Endothelial cell of umbilical vein (primary cell): ENCODE measurements around the gene TMEM30B. TPM values are rescaled to one million over a fixed set of nuclear protein-coding genes. Genes with fewer than 3 reads are reported as not detected.
A peak's percentile ranks its signal among the peaks of the same experiment; 100 is the strongest.

ENCODE experiments used
- BruUV-seq: library from RNA; stranded (reverse); fragments of 400-500 nt; replicated peaks from 2 replicates; lab custom pipeline; 2021; lab: Mats Ljungman, UMichigan
- CTCF ChIA-PET: fragments of 300-600, 350-600 bp; sonication (Branson Sonifier 250); formaldehyde crosslinking; loops from one replicate; lab custom pipeline; 2021; ENCODE audit warnings: antibody characterized with exemption, inconsistent platforms; lab: Charles Lee
- POLR2A ChIA-PET: fragments of 300-600, 350-600 bp; sonication (Branson Sonifier 250); formaldehyde crosslinking; loops from one replicate; lab custom pipeline; 2021; ENCODE audit warnings: antibody characterized with exemption, inconsistent platforms; lab: Charles Lee
- DNase-seq: peaks from one replicate; pipeline ENCODE4 v3.0.0-alpha.2; 2011; ENCODE audit warnings: low read depth, low spot score
- FAIRE-seq: peaks from 2 replicates; lab custom pipeline; 2011; peaks lifted over from hg19 to GRCh38; lab: Jason Lieb, UNC
- H2AFZ ChIP-seq: 2 replicates; pipeline ENCODE4 v1.6.0; 2012; ENCODE audit warnings: low read depth, low read length, control low read depth, inconsistent platforms
- H3K27ac ChIP-seq: 2 replicates; pipeline ENCODE4 v1.5.1; 2011; ENCODE audit warnings: low read depth, mild to moderate bottlenecking, control low read depth, low read length, moderate library complexity; ENCODE audit not compliant: insufficient read depth
- H3K27me3 ChIP-seq, 2 experiments: 2 replicates each; pipeline versions ENCODE4 v1.6.0 to v1.6.1; 2011; ENCODE audit warnings: low read length in 2 of 2, mixed read lengths in 1 of 2; ENCODE audit not compliant: control insufficient read depth in 2 of 2, insufficient read depth in 2 of 2
- H3K36me3 ChIP-seq, 2 experiments: 2 replicates in 1 of 2; 3 replicates in 1 of 2; pipeline ENCODE4 v1.5.1; 2011; ENCODE audit warnings: low read length in 2 of 2, mild to moderate bottlenecking in 1 of 2, moderate library complexity in 1 of 2; ENCODE audit not compliant: control insufficient read depth in 2 of 2, insufficient read depth in 2 of 2; ENCODE audit errors: extremely low read depth in 1 of 2
- H3K4me1 ChIP-seq: 3 replicates; pipeline ENCODE4 v1.5.1; 2011; ENCODE audit warnings: mild to moderate bottlenecking, low read length; ENCODE audit not compliant: control insufficient read depth, insufficient read depth; ENCODE audit errors: extremely low read depth
- H3K4me2 ChIP-seq: 2 replicates; pipeline ENCODE4 v1.6.1; 2011; ENCODE audit warnings: low read length, control low read depth, mixed read lengths; ENCODE audit not compliant: insufficient read depth
- H3K4me3 ChIP-seq, 3 experiments: fragments of 200-600 bp in 1 of 3; sonication (generic), shearing (Covaris generic) in 1 of 3; replicated peaks in 1 of 3; 2 replicates each; pipeline ENCODE4 v1.5.1; 2011 to 2016; ENCODE audit warnings: control low read depth in 3 of 3, low read length in 3 of 3, mild to moderate bottlenecking in 2 of 3, inconsistent platforms in 1 of 3, low read depth in 1 of 3, moderate library complexity in 1 of 3; ENCODE audit not compliant: insufficient read depth in 1 of 3
- H3K79me2 ChIP-seq: 2 replicates; pipeline ENCODE4 v1.6.0; 2012; ENCODE audit warnings: low read length, inconsistent platforms; ENCODE audit not compliant: control insufficient read depth, insufficient read depth
- H3K9ac ChIP-seq: replicated peaks from 2 replicates; pipeline ENCODE3; 2011; ENCODE audit warnings: low read length, control low read depth; ENCODE audit not compliant: insufficient read depth; ENCODE audit errors: extremely low read depth
- H3K9me1 ChIP-seq: replicated peaks from 3 replicates; pipeline ENCODE4 v1.6.0; 2011; ENCODE audit warnings: mild to moderate bottlenecking, low read length; ENCODE audit not compliant: control insufficient read depth, insufficient read depth; ENCODE audit errors: extremely low read depth
- H3K9me3 ChIP-seq: replicated peaks from 2 replicates; pipeline ENCODE4 v1.5.1; 2012; ENCODE audit warnings: low read length, inconsistent platforms; ENCODE audit not compliant: control insufficient read depth, insufficient read depth
- H4K20me1 ChIP-seq: replicated peaks from 2 replicates; pipeline ENCODE3; 2011; ENCODE audit warnings: mild to moderate bottlenecking, low read length; ENCODE audit not compliant: control insufficient read depth, insufficient read depth; ENCODE audit errors: extremely low read depth
- EZH2 ChIP-seq: IDR thresholded peaks from 2 replicates; pipeline ENCODE4 v1.6.1; 2012; ENCODE audit warnings: borderline replicate concordance, low read depth, mild to moderate bottlenecking, moderate library complexity, low read length, inconsistent platforms; ENCODE audit not compliant: severe bottlenecking
- FOS ChIP-seq: IDR thresholded peaks from 2 replicates; pipeline ENCODE4 v1.6.1; 2011; ENCODE audit warnings: mild to moderate bottlenecking, low read length, moderate library complexity, borderline replicate concordance; ENCODE audit not compliant: insufficient read depth
- GATA2 ChIP-seq: IDR thresholded peaks from 2 replicates; pipeline ENCODE4 v1.7.0; 2011; ENCODE audit warnings: low read depth, mild to moderate bottlenecking, moderate library complexity, mixed read lengths, low read length; ENCODE audit not compliant: insufficient read length, insufficient read depth
- JUN ChIP-seq: IDR thresholded peaks from 2 replicates; pipeline ENCODE4 v1.6.1; 2011; ENCODE audit warnings: borderline replicate concordance, low read depth; ENCODE audit not compliant: insufficient read length, insufficient read depth
- MYC ChIP-seq: IDR thresholded peaks from one replicate; pipeline ENCODE4 v1.6.1; 2011; ENCODE audit warnings: mild to moderate bottlenecking, low read depth, low read length
- POLR2A ChIP-seq: IDR thresholded peaks from 2 replicates; pipeline ENCODE4 v1.6.1; 2012; ENCODE audit warnings: low read depth, mild to moderate bottlenecking, control low read depth, low read length
- POLR2AphosphoS5 ChIP-seq: IDR thresholded peaks from 2 replicates; pipeline ENCODE4 v1.6.1; 2012; ENCODE audit warnings: low read depth, mild to moderate bottlenecking, control low read depth, low read length, moderate library complexity; ENCODE audit not compliant: insufficient read depth
- dilution Hi-C: fragments of 300-500 bp; cut with MboI; formaldehyde crosslinking; loops from one replicate; pipeline ENCODE4 v1.15.0; 2019; ENCODE audit warnings: low sequenced_read_pairs; ENCODE audit not compliant: extremely low pct_ligation_motif_present
- intact Hi-C: fragments of 100-400 bp; cut with micrococcal nuclease; formaldehyde crosslinking; loops from one replicate; pipeline ENCODE4 v1.10.0; 2022
- polyA plus RNA-seq, 4 experiments: library from polyadenylated mRNA; depleted of rRNA in 3 of 4; stranded (reverse) in 3 of 4; unstranded in 1 of 4; fragments of >200 nt; gene quantifications; 2 replicates each; pipeline versions ENCODE4 v1.2.1 to v1.2.3, GENCODE V29; 2011 to 2012; ENCODE audit warnings: missing spikeins in 1 of 4
- total RNA-seq: library from RNA; stranded (reverse); gene quantifications from 2 replicates; pipeline ENCODE4 v1.2.3, GENCODE V29; 2021
- TF ChIP-seq, protein P1 (sequence below), 2 donors: IDR thresholded peaks; 1 replicate in 1 of 2; 2 replicates in 1 of 2; pipeline ENCODE4 v1.5.1; 2011; ENCODE audit warnings: low read length in 2 of 2, mild to moderate bottlenecking in 2 of 2, moderate library complexity in 2 of 2, control low read depth in 1 of 2, inconsistent platforms in 1 of 2, low read depth in 1 of 2; ENCODE audit not compliant: insufficient read depth in 1 of 2; ENCODE audit errors: extremely low read depth in 1 of 2
- TF ChIP-seq, protein P2 (sequence below): IDR thresholded peaks from 2 replicates; pipeline ENCODE4 v1.6.1; 2011; ENCODE audit not compliant: insufficient read depth, insufficient read length

Gene TMEM30B
- total and polyA plus RNA-seq, 2 donors (not counting 3 experiments of a cell fraction or from before 2014, with no cell fraction given): 0.32 to 0.35 TPM

DNA sequence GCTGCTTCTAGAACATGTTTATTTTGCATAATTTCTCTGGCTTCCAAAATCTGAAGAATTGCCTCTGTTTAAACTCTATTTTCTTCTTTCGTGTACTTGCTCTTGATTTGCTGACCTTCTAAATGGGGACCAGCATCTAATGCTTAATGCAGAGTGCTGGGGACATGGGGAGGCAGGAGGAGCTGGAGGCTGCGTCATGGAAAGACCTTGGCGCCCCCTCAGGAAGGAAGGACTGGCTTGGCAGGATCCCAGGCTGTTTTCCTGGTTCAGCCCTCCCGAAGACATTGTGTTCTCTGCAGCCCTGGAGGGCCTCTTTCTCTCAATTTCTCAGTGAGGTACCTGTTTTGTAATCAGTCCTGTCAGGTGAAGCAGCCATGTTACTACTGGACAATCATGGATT is 45.7 kb upstream of the TMEM30B start:
- Histone ChIP-seq H3K27me3 (no peaks in the 10 kb centered on the region), H3K36me3 (no peaks in the 10 kb centered on the region), H2AFZ (no peak overlapping the region), H3K27ac (peak overlapping the region; percentile 92), H3K79me2 (peaks cover 93% of the 10 kb centered on the region), H3K4me1 (peaks cover 33% of the 10 kb centered on the region), H4K20me1 (peaks cover 2% of the 10 kb centered on the region), H3K9me3 (no peaks in the 10 kb centered on the region), H3K9me1 (no peaks in the 10 kb centered on the region), H3K4me3 (peak overlapping the region in 1 of 3 experiments; percentile 56), H3K4me2 (peak overlapping the region; percentile 96), H3K9ac (peak overlapping the region; percentile 75)
- FAIRE-seq (peak; percentile 98), DNase-seq (peak; percentile 97)
- ChIA-PET POLR2A (no interaction called here), CTCF (interaction anchor here (0.5 to 1.1 kb wide), 6 partner anchors 9 to 106 kb away, joined by 3 to 4 read pairs (median 3); no protein-coding TSS in a partner anchor)
- no TSS peak for BruUV-seq
- intact Hi-C loops: loop anchor here (1.0 to 2.0 kb wide), 4 partner anchors 11 to 92 kb away; no protein-coding TSS in a partner anchor
- dilution Hi-C loops: no loop called here
- TF ChIP-seq POLR2A (peak; percentile 41), POLR2AphosphoS5 (peak; percentile 93), GATA2 (peak; percentile 29), MYC (no peak), EZH2 (no peak), FOS (peak; percentile 31), JUN (peak; percentile 42)
- TF ChIP-seq, protein P1, sequence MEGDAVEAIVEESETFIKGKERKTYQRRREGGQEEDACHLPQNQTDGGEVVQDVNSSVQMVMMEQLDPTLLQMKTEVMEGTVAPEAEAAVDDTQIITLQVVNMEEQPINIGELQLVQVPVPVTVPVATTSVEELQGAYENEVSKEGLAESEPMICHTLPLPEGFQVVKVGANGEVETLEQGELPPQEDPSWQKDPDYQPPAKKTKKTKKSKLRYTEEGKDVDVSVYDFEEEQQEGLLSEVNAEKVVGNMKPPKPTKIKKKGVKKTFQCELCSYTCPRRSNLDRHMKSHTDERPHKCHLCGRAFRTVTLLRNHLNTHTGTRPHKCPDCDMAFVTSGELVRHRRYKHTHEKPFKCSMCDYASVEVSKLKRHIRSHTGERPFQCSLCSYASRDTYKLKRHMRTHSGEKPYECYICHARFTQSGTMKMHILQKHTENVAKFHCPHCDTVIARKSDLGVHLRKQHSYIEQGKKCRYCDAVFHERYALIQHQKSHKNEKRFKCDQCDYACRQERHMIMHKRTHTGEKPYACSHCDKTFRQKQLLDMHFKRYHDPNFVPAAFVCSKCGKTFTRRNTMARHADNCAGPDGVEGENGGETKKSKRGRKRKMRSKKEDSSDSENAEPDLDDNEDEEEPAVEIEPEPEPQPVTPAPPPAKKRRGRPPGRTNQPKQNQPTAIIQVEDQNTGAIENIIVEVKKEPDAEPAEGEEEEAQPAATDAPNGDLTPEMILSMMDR (IDR thresholded peaks at IDR 0.05; ENCODE audit: extremely low read depth in 1 of 2, insufficient read depth in 1 of 2, low read depth in 1 of 2, low read length in 2 of 2): no peak
- TF ChIP-seq, protein P2, sequence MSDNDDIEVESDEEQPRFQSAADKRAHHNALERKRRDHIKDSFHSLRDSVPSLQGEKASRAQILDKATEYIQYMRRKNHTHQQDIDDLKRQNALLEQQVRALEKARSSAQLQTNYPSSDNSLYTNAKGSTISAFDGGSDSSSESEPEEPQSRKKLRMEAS: no peak
